Heart left ventricle (tissue), 13 donors: ENCODE data around the gene SLC36A2.

Source experiments
- POLR2A ChIP-seq, 2 donors: fragments of 450-650 bp; IDR thresholded peaks; one replicate each; pipeline ENCODE4 v1.6.1; 2017; ENCODE audit warnings: antibody characterized with exemption in 2 of 2, mild to moderate bottlenecking in 2 of 2, moderate library complexity in 2 of 2
- TF ChIP-seq, protein P1 (sequence below), 12 donors: fragments of 200-600 bp; sonication (generic) in 4 of 12; IDR thresholded peaks; one replicate each; pipeline versions ENCODE4 v1.5.0 to v1.8.0; 2018 to 2022; ENCODE audit warnings: antibody characterized with exemption in 12 of 12, mild to moderate bottlenecking in 5 of 12
- donor health status: ischemic (EF 13 %, LVEDD 7.1; RV severe dilation, severe dysfunction).
- donor health status: DM: no; HTN: yes; CAD: no.
- donor health status: DM: no; HTN: no; CAD: no.
- donor health status: ischemic (EF 25% LVEDD 6.9; RV normal size, moderate dysfunction).
- donor health status: ischemic (EF 25% LVEDD 5.7; RV mildly dilated, moderate dysfunction).
- donor health status: ischemic (EF 35%, LVEDD 5.7; RV mildly dilated, moderate dysfunction).
- donor health status: nonischemic (EF 11% LVEDD 7.7; RV severe dilation, severe dysfunction).
- donor health status: DM: yes; HTN: yes; CAD: no.
- donor health status: PGD.
- donor health status: ischemic (EF 29% LVEDD 5.4; RV normal size, mild dysfunction).
- donor health status: nonischemic (EF 23%, LVEDD 6.1; RV moderate dilation, normal function).

DNA sequence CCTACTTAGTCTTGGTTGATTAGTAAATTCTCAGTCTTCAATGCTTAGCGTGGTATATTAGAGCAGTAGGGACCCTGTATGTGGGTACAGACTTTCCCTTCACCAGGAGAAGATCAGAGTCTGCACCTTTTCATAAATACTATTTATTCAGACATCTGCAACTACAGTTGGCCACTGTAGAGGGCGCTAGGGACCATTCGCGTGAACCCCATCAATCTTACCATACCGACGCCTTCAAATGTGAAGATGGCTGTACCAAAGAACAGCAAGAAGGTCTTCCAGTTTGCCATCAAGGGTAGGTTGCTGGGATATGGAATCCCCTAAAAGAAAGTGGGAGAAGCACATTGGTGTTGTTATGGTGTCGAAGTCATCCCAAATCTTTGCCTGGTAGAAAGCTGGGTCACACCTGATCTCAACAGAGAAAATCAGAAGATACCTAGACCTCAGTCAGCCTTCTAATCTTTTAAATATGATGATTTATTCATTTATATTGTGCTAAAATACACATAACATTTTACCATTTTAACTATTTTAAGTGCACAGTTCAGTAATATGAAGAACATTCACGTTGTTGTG lies 62.9 kb downstream of the SLC36A2 start:
- TF ChIP-seq, protein P1, sequence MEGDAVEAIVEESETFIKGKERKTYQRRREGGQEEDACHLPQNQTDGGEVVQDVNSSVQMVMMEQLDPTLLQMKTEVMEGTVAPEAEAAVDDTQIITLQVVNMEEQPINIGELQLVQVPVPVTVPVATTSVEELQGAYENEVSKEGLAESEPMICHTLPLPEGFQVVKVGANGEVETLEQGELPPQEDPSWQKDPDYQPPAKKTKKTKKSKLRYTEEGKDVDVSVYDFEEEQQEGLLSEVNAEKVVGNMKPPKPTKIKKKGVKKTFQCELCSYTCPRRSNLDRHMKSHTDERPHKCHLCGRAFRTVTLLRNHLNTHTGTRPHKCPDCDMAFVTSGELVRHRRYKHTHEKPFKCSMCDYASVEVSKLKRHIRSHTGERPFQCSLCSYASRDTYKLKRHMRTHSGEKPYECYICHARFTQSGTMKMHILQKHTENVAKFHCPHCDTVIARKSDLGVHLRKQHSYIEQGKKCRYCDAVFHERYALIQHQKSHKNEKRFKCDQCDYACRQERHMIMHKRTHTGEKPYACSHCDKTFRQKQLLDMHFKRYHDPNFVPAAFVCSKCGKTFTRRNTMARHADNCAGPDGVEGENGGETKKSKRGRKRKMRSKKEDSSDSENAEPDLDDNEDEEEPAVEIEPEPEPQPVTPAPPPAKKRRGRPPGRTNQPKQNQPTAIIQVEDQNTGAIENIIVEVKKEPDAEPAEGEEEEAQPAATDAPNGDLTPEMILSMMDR (IDR thresholded peaks at IDR 0.05), result no peak
- TF ChIP-seq POLR2A (IDR thresholded peaks at IDR 0.05), result no peak
